H54 (cell line): Measurements from ENCODE around the gene ZNF793.

Experiments
- DNase-seq: peaks from one replicate; pipeline ENCODE4 v3.0.0; 2011; ENCODE audit warnings: low spot score, mixed read lengths; ENCODE audit not compliant: insufficient read length
- FAIRE-seq: peaks from 3 replicates; lab custom pipeline; 2011; peaks lifted over from hg19 to GRCh38; lab: Jason Lieb, UNC
- POLR2A ChIP-seq: IDR thresholded peaks from 2 replicates; pipeline ENCODE4 v1.6.1; 2011; ENCODE audit warnings: low read depth, mild to moderate bottlenecking, low read length

The ZNF793 gene

DNA sequence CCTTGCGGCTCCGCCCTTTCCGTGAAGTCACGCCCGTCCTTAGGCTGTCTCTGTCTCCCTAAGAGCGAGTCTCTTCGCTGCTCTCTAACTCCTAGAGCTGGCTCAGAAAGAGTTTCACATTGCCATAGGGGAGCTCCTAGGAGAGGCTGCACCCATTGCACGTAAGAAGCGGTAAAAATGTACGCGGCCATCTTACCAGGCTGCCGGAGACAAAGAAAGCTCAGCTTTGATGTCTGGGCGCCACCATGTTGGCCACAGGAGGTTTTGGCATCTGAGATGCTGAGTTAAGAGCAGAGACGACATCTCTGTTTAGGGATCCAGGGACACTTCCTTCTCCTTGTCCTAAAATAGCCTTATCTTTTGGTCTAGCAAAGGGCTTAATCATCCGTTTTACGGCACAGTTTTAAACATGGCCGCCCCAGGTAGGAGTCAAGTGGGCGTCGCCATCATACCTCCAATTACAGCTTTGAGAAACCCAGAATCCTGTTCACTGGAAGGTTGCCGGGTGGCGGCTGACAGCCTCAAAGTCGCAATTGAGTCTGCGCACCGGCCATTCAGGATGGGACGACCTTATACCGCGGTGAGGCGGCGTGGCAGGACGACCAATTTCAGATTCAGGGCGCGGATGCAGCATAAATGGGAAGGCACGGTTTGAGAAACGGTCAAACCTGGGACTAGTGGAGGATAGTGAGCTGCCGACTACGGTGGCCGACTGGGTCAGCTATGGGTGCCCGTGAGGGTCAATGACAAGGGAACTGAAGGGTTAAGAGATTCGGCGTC, at the start of gene ZNF793:
TSS of gene ZNF793 (plus strand) at position 553 of the 780 bp plus-strand sequence. CDS start 16,501 bp downstream, outside the sequence.
- DNase-seq (no peak), FAIRE-seq (no peak)

DNA sequence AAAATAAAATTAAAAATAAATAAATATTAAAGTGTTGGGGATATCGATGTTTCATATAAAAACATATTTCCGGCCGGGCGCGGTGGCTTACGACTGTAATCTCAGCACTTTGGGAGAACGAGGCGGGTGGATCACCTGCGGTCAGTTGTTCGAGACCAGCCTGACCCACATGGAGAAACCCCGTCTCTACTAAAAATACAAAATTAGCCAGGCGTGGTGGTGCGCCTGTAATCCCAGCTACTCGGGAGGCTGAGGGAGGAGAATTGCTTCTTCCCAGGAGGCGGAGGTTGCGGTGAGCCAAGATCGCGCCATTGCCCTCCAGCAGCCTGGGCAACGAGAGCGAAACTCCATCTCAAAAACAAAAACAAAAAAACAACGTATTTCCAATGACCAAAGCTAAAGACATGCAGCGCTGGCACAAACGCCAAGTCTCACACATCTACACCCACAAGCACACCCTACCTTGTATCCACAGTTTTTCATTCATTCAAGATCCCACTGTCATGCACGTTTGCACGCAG, 40.4 kb upstream of the ZNF793 start:
- DNase-seq = no peak
- no peak for TF ChIP-seq POLR2A
- FAIRE-seq = no peak

More for the DNA sequence above, at the start of gene ZNF793:
- TF ChIP-seq POLR2A = no peak

GRCh38 chr19:37466798-37467607, 39.7 kb upstream of the ZNF793 start, which contains the start of gene ZNF569:
TSS of gene ZNF569 (minus strand) at chr19:37467444. CDS start at chr19:37444921, 22,523 bp downstream.
- DNase-seq = peak; percentile 77
- FAIRE-seq = no peak
- peak; percentile 4; the same call in 1 of the 2 replicates for TF ChIP-seq POLR2A

GRCh38 chr19:37467608-37468090, 39.1 kb upstream of the ZNF793 start:
- DNase-seq (no peak), FAIRE-seq (no peak)
- no peak for TF ChIP-seq POLR2A

DNA sequence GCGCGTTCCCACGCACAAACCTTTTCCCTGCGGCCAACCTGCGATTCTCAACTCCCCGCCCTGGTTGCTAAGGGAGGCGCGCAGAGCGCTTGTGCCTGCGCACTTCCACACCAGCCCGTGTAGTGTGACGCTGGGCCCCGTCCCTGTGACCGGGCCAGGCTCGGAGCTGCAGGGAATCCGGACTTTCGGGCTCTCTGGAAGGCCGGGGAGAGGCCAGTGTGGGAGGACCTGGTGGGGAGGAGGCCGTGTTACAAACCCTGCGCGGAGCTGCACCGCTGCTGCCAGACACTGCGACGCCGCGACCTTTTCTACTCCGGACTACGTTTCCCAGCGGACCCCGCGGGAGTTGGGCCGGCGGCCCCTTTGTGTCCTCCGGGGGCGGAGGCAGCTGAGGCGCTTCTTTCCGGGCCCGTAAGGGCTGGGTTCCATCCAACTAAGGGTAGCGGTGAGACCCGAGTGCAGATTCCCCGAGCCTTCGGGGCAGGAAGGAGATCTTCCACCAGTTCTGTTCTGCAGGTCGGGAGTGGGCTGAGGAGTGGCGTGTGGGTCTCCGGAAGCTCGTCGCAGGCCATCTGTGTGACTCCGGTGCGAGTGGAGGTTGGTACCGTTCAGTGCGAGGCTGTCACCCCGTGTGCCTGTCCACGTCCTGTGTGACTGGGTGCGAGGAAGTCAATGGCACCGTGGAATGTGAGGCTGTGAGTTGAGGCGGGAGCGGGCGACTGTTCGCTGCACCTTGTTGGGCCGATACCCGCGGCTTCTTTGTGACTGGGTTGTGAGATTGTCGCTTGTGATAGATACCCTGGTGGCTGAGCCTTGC, 37.6 kb upstream of the ZNF793 start, which contains the start of gene ZNF570:
TSS of gene ZNF570 (plus strand) at position 396 of the 817 bp plus-strand sequence. CDS start 999 bp downstream, outside the sequence.
- DNase-seq (no peak), FAIRE-seq (no peak)
- no peak for TF ChIP-seq POLR2A

GRCh38 chr19:37470216-37470615, 36.5 kb upstream of the ZNF793 start:
- TF ChIP-seq POLR2A = no peak
- DNase-seq (no peak), FAIRE-seq (no peak)

DNA sequence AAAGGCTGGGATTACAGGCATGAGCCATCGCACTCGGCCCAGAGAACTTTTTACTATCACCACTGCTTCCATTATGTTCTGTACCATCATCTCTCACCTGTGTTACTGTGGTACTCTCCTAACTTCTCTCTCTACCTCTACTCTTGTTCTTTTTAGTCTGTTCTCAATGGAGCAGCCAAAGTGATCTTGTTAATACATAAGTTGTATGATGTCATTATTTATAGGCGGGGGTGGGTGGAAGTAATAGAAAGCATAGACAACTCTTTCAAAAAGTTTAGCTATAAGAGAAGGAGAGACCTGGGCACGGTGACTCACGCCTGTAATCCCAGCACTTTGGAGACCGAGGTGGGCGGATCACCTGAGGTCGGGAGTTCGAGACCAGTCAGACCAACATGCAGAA, 34.6 kb upstream of the ZNF793 start:
- DNase-seq (no peak), FAIRE-seq (no peak)
- no peak for TF ChIP-seq POLR2A

- no peak for TF ChIP-seq POLR2A
- DNase-seq = no peak
- FAIRE-seq = peak; percentile 50
These were observed 22.2 kb upstream of the ZNF793 start for GRCh38 chr19:37484406-37485168.

DNA sequence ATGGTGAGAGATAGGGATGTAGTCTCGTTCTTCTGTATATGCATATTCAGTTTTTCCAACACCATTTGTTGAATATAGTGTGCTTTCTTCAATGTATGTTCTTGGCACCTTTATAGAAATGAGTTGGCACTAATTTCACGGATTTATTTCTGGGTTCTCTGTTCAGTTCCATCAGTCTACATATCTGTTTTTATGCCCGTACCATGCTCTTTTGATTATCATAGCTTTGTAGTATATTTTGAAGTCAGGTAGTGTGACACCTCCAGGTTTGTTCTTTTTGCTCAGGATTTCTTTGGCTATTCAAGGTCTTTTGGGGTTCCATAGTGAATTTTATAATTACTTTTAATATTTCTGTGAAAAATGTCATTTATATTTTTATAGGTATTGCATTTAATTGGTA, 14.5 kb upstream of the ZNF793 start:
- DNase-seq = no peak
- no peak for FAIRE-seq
- TF ChIP-seq POLR2A = no peak

GRCh38 chr19:37505958-37506386, 767 bp upstream of the ZNF793 start:
- FAIRE-seq (no peak), DNase-seq (no peak)
- no peak for TF ChIP-seq POLR2A

DNA sequence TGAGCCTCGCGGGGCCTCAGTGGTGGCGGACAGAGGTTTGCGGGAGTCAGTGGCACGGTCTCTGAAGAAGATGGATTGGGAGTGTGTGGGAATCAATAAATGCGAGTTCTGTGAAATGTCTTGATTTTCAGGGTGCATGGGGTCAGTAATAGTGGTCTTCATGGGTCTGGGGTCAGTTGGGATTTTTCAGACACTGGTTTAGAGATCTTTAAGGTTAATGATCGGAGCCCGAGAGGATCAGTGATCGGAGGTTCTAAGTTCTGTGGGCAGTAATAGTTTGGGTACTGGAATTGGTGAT, 377 bp downstream of the ZNF793 start:
- TF ChIP-seq POLR2A = no peak
- FAIRE-seq = no peak
- no peak for DNase-seq

DNA sequence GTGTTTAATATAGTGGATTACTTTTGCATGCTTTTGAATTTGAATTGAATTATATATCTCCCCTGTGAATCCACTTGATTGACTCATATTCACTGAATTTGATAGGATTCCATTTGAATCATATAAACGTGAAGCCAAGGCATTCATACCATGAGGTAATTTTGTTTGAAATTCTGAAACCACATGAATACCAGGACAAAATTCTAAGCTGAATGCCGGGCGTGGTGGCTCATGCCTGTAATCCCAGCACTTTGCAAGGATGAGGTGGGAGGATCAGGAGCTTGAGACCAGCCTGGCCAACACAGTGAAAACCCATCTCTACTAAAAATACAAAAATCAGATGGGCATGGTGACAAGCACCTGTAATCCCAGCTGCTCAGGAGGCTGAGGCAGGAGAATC, 4.4 kb downstream of the ZNF793 start:
- no peak for DNase-seq
- no peak for FAIRE-seq
- TF ChIP-seq POLR2A = no peak
